Gastroesophageal sphincter (tissue), 3 donors: ENCODE data around the gene CCSER2.

ENCODE experiments used
- CTCF ChIP-seq, 4 experiments: fragments of 200-600 bp in 2 of 4; fragments of 450-650 bp in 2 of 4; sonication (generic) in 1 of 4; IDR thresholded peaks; one replicate each; pipeline ENCODE4 v1.5.1; 2017 to 2019; ENCODE audit warnings: antibody characterized with exemption in 4 of 4, mild to moderate bottlenecking in 2 of 4, moderate library complexity in 2 of 4
- EP300 ChIP-seq: sonication (generic); formaldehyde crosslinking; IDR thresholded peaks from one replicate; pipeline ENCODE4 v1.6.1; 2017; ENCODE audit warnings: antibody characterized with exemption, mild to moderate bottlenecking
- POLR2A ChIP-seq, 2 donors: fragments of 450-650 bp; IDR thresholded peaks; one replicate each; pipeline ENCODE4 v1.6.1; 2017; ENCODE audit warnings: antibody characterized with exemption in 2 of 2, mild to moderate bottlenecking in 2 of 2, moderate library complexity in 1 of 2
- POLR2AphosphoS5 ChIP-seq: sonication (generic); formaldehyde crosslinking; IDR thresholded peaks from one replicate; pipeline ENCODE4 v1.6.1; 2017; ENCODE audit warnings: antibody characterized with exemption

- TF ChIP-seq CTCF (IDR thresholded peaks at IDR 0.05) (no peak), POLR2AphosphoS5 (no peak), POLR2A (IDR thresholded peaks at IDR 0.05) (no peak), EP300 (no peak)
Measured at GRCh38 chr10:84288151-84288550, 40.2 kb upstream of the CCSER2 start.
